ENCODE data around the gene RBPJL.
"Not testable (repeated sequence)": the region's sequence is repeated elsewhere in the genome, so short reads cannot be mapped to it uniquely, and the experiment has no call there.

The RBPJL gene

GRCh38 chr20:45347297-45347935 is 40.8 kb downstream of the RBPJL start:
- H3K9me2 ChIP-seq (replicated peaks; ENCODE audit: control insufficient read depth, low read length), result no peaks in the 10 kb centered on the region
- no peaks in the 10 kb centered on the region for H3F3A ChIP-seq (ENCODE audit: control insufficient read depth, insufficient read depth)
- H3K27ac ChIP-seq (ENCODE audit: low read depth, low read length), result no peak overlapping the region
- peak overlapping the region; percentile 19; the same call in 1 of the 2 replicates for H3K4me2 ChIP-seq (ENCODE audit: low read length)
- H3K79me2 ChIP-seq (ENCODE audit: control insufficient read depth, low read length), result no peaks in the 10 kb centered on the region
- TF ChIP-seq CTCF (IDR thresholded peaks at IDR 0.05; ENCODE audit: low read depth, low read length, poor library complexity, severe bottlenecking) (no peak), EZH2phosphoT487 (IDR thresholded peaks at IDR 0.05; ENCODE audit: borderline replicate concordance, low read length) (no peak)
- no peaks in the 10 kb centered on the region for H3K36me3 ChIP-seq (ENCODE audit: control insufficient read depth, low read length)
- H3K9me3 ChIP-seq (ENCODE audit: control insufficient read depth, insufficient read depth, low read length), result no peaks in the 10 kb centered on the region
- no peaks in the 10 kb centered on the region for H4K20me1 ChIP-seq (ENCODE audit: control insufficient read depth, insufficient read depth, low read depth, low read length)
- H3K4me1 ChIP-seq (ENCODE audit: control insufficient read depth, low read length), result no peaks in the 10 kb centered on the region
- no peak overlapping the region for H3K4me3 ChIP-seq (ENCODE audit: low read length)
- H3K27me3 ChIP-seq (ENCODE audit: control insufficient read depth, low read length), result peaks cover 66% of the 10 kb centered on the region

GRCh38 chr20:45347936-45348778 is 41.5 kb downstream of the RBPJL start, which contains the start of gene SDC4:
Gene SDC4, minus strand, starts transcription at chr20:45348424. Its CDS starts 40 bp downstream, at chr20:45348384.
- Histone ChIP-seq H3K4me1 (ENCODE audit: control insufficient read depth, low read length) (no peaks in the 10 kb centered on the region), H3K79me2 (ENCODE audit: control insufficient read depth, low read length) (no peaks in the 10 kb centered on the region), H3K27me3 (ENCODE audit: control insufficient read depth, low read length) (peaks cover 64% of the 10 kb centered on the region), H3K27ac (ENCODE audit: low read depth, low read length) (no peak within 1 kb of the TSS), H3K4me3 (ENCODE audit: low read length) (no peak within 1 kb of the TSS), H3K36me3 (ENCODE audit: control insufficient read depth, low read length) (no peaks in the 10 kb centered on the region), H3K4me2 (ENCODE audit: low read length) (peak within 1 kb of the TSS; percentile 19; the same call in 1 of the 2 replicates), H3K9me3 (ENCODE audit: control insufficient read depth, insufficient read depth, low read length) (no peaks in the 10 kb centered on the region), H3K9me2 (replicated peaks; ENCODE audit: control insufficient read depth, low read length) (no peaks in the 10 kb centered on the region), H4K20me1 (ENCODE audit: control insufficient read depth, insufficient read depth, low read depth, low read length) (no peaks in the 10 kb centered on the region), H3F3A (ENCODE audit: control insufficient read depth, insufficient read depth) (no peaks in the 10 kb centered on the region)
- TF ChIP-seq EZH2phosphoT487 (IDR thresholded peaks at IDR 0.05; ENCODE audit: borderline replicate concordance, low read length) (no peak; the same call in 1 of the 2 replicates), CTCF (IDR thresholded peaks at IDR 0.05; ENCODE audit: low read depth, low read length, poor library complexity, severe bottlenecking) (no peak)

- H3K9me2 ChIP-seq (replicated peaks; ENCODE audit: control insufficient read depth, low read length), result no peaks in the 10 kb centered on the region
- no peak for TF ChIP-seq CTCF (IDR thresholded peaks at IDR 0.05; ENCODE audit: low read depth, low read length, poor library complexity, severe bottlenecking)
- no peak for TF ChIP-seq EZH2phosphoT487 (IDR thresholded peaks at IDR 0.05; ENCODE audit: borderline replicate concordance, low read length)
- H3K4me3 ChIP-seq (ENCODE audit: low read length), result no peak overlapping the region
- H3K79me2 ChIP-seq (ENCODE audit: control insufficient read depth, low read length), result no peaks in the 10 kb centered on the region
- H4K20me1 ChIP-seq (ENCODE audit: control insufficient read depth, insufficient read depth, low read depth, low read length), result no peaks in the 10 kb centered on the region
- no peaks in the 10 kb centered on the region for H3F3A ChIP-seq (ENCODE audit: control insufficient read depth, insufficient read depth)
- H3K27ac ChIP-seq (ENCODE audit: low read depth, low read length), result no peak overlapping the region
- H3K4me2 ChIP-seq (ENCODE audit: low read length), result no peak overlapping the region
- peaks cover 50% of the 10 kb centered on the region for H3K27me3 ChIP-seq (ENCODE audit: control insufficient read depth, low read length)
- H3K4me1 ChIP-seq (ENCODE audit: control insufficient read depth, low read length), result no peaks in the 10 kb centered on the region
- no peaks in the 10 kb centered on the region for H3K36me3 ChIP-seq (ENCODE audit: control insufficient read depth, low read length)
- no peaks in the 10 kb centered on the region for H3K9me3 ChIP-seq (ENCODE audit: control insufficient read depth, insufficient read depth, low read length)
Observed at GRCh38 chr20:45350217-45350616, 43.6 kb downstream of the RBPJL start.

GRCh38 chr20:45350795-45351194 is 44.2 kb downstream of the RBPJL start:
- H3K9me2 ChIP-seq (replicated peaks; ENCODE audit: control insufficient read depth, low read length); H3K79me2 ChIP-seq (ENCODE audit: control insufficient read depth, low read length); H3K4me3 ChIP-seq (ENCODE audit: low read length); H3K4me2 ChIP-seq (ENCODE audit: low read length); H3F3A ChIP-seq (ENCODE audit: control insufficient read depth, insufficient read depth); H3K4me1 ChIP-seq (ENCODE audit: control insufficient read depth, low read length); H3K36me3 ChIP-seq (ENCODE audit: control insufficient read depth, low read length); H4K20me1 ChIP-seq (ENCODE audit: control insufficient read depth, insufficient read depth, low read depth, low read length); H3K27ac ChIP-seq (ENCODE audit: low read depth, low read length); H3K9me3 ChIP-seq (ENCODE audit: control insufficient read depth, insufficient read depth, low read length): not testable (repeated sequence)
- peaks cover 45% of the 10 kb centered on the region for H3K27me3 ChIP-seq (ENCODE audit: control insufficient read depth, low read length)

Data from DOHH2 (cell line).